Ovary (tissue), 9 donors: ENCODE data around the gene TAS2R39. TPM values are rescaled to one million over a fixed set of nuclear protein-coding genes. Genes with fewer than 3 reads are reported as not detected.

ENCODE experiments used
- DNase-seq, 5 donors: peaks; one replicate each; pipeline ENCODE4 v3.0.0-alpha.2; 2019 to 2020
- H3K27ac ChIP-seq, 2 donors: fragments of 200-600 bp; one replicate each; pipeline versions ENCODE4 v1.5.1 to v1.8.0; 2019 to 2022
- H3K27me3 ChIP-seq: fragments of 200-600 bp; one replicate; pipeline ENCODE4 v1.8.0; 2022
- H3K36me3 ChIP-seq: fragments of 200-600 bp; sonication (generic); one replicate; pipeline ENCODE4 v1.5.1; 2019
- H3K4me1 ChIP-seq: one replicate; pipeline ENCODE4 v1.8.1; 2013; ENCODE audit warnings: mild to moderate bottlenecking, moderate library complexity; ENCODE audit not compliant: insufficient read depth
- H3K4me3 ChIP-seq: fragments of 200-600 bp; sonication (generic); one replicate; pipeline ENCODE4 v1.5.1; 2017
- H3K9me3 ChIP-seq, 2 donors: fragments of 200-600 bp in 1 of 2; sonication (generic) in 1 of 2; one replicate each; pipeline versions ENCODE4 v1.5.1 to v1.8.1; 2013 to 2019; ENCODE audit warnings: mild to moderate bottlenecking in 1 of 2, moderate library complexity in 1 of 2
- CTCF ChIP-seq, 3 donors: fragments of 450-650 bp in 2 of 3; fragments of 200-600 bp in 1 of 3; IDR thresholded peaks; one replicate each; pipeline versions ENCODE4 v1.5.1 to v1.8.0; 2016 to 2022; ENCODE audit warnings: antibody characterized with exemption in 3 of 3, mild to moderate bottlenecking in 1 of 3
- EP300 ChIP-seq: sonication (generic); formaldehyde crosslinking; IDR thresholded peaks from one replicate; pipeline ENCODE4 v1.6.1; 2017; ENCODE audit warnings: antibody characterized with exemption
- POLR2A ChIP-seq: fragments of 450-650 bp; IDR thresholded peaks from one replicate; pipeline ENCODE4 v1.6.1; 2017; ENCODE audit warnings: antibody characterized with exemption, mild to moderate bottlenecking, moderate library complexity
- WGBS, 3 donors: extraction: QIAGEN DNeasy Blood & Tissue Kit in 1 of 3; methylation state at CpG; one replicate each; pipeline versions ENCODE4 v1.1.5 to v1.1.7; 2013 to 2017; 5-methylcytosine and 5-hydroxymethylcytosine counted together
- intact Hi-C, 4 donors: fragments of 100-400 bp; cut with DNase I; formaldehyde crosslinking; loops; one replicate each; pipeline versions ENCODE4 v1.11.0 to v1.15.1; 2022 to 2023
- polyA plus RNA-seq, 2 donors: library from polyadenylated mRNA; stranded (reverse); fragments of 200-250 nt in 1 of 2; fragments of 350-450 nt in 1 of 2; fragmentation: Illumina TruSeq in 1 of 2; extraction: RNeasy Lipid Tissue Mini Kit (QIAGEN cat#74804) in 1 of 2; gene quantifications; one replicate each; pipeline ENCODE4 v1.2.3, GENCODE V29; 2013 to 2014
- total RNA-seq, 7 donors: library from RNA; depleted of rRNA in 2 of 7; stranded (reverse); fragments of >200 nt in 2 of 7; fragmentation: NEBNext Ultra II Directional in 3 of 7; extraction: Animal tissue kit (Norgen Biotek cat#: 25700) in 3 of 7; gene quantifications; one replicate each; pipeline versions ENCODE4 v1.1.0 to v1.2.4, GENCODE V29; 2016 to 2023
- donor health status: DM: no; HTN: no; CAD: no; lungs with moderate emphysema.
- donor health status: DM: no; HTN: no; CAD: no.
- donor health status: Bipolar disorder and iron deficiency.
- donor health status: DM: yes; HTN: yes; CAD: no.
- donor health status: DM: no; HTN: no; CAD: no.
- donor health status: DM: yes; HTN: yes; CAD: no.

TAS2R39 gene
- total and polyA plus RNA-seq, 9 donors, result not detected

- WGBS, 3 donors, result 69 to 73% (median 73%) methylated on average over 2 of the region's 2 CpGs
These were observed 38.1 kb downstream of the TAS2R39 start for GRCh38 chr7:143221286-143221685.

GRCh38 chr7:143221737-143222136 lies 38.5 kb downstream of the TAS2R39 start, which contains the start of gene TAS2R40:
TSS of gene TAS2R40 (plus strand) at chr7:143222037. CDS start at chr7:143222079, 42 bp downstream.
- Histone ChIP-seq H3K36me3 (no peaks in the 10 kb centered on the region), H3K27ac (no peak within 1 kb of the TSS), H3K27me3 (no peaks in the 10 kb centered on the region), H3K4me1 (no peaks in the 10 kb centered on the region), H3K9me3 (no peaks in the 10 kb centered on the region), H3K4me3 (no peak within 1 kb of the TSS)
- intact Hi-C loops, result no loop called here
- WGBS, 3 donors, result 62 to 71% (median 70%) methylated on average over 3 of the region's 3 CpGs
- TF ChIP-seq CTCF (IDR thresholded peaks at IDR 0.05) (no peak), POLR2A (no peak), EP300 (no peak)
- DNase-seq, result no peak

More at GRCh38 chr7:143221286-143221685, 38.1 kb downstream of the TAS2R39 start:
- Histone ChIP-seq H3K36me3 (no peaks in the 10 kb centered on the region), H3K27me3 (no peaks in the 10 kb centered on the region), H3K27ac (no peak overlapping the region), H3K4me3 (no peak overlapping the region), H3K4me1 (no peaks in the 10 kb centered on the region), H3K9me3 (no peaks in the 10 kb centered on the region)
- no peak for TF ChIP-seq POLR2A
- TF ChIP-seq CTCF (IDR thresholded peaks at IDR 0.05), result no peak
- no peak for TF ChIP-seq EP300
- DNase-seq, result no peak
- intact Hi-C loops, result no loop called here

- no peak for TF ChIP-seq EP300
- no peak for TF ChIP-seq CTCF (IDR thresholded peaks at IDR 0.05)
- TF ChIP-seq POLR2A, result no peak
- Histone ChIP-seq H3K27me3 (no peaks in the 10 kb centered on the region), H3K9me3 (no peaks in the 10 kb centered on the region), H3K27ac (no peak overlapping the region), H3K4me1 (no peaks in the 10 kb centered on the region), H3K4me3 (no peak overlapping the region), H3K36me3 (no peaks in the 10 kb centered on the region)
- WGBS, 3 donors, result 82 to 93% (median 86%) methylated on average over 7 of the region's 7 CpGs
- intact Hi-C loops, result no loop called here
- DNase-seq, result no peak
These were observed 39.6 kb downstream of the TAS2R39 start for GRCh38 chr7:143222782-143223181.

GRCh38 chr7:143223784-143224183 lies 40.6 kb downstream of the TAS2R39 start:
- H3K9me3 ChIP-seq, result no peaks in the 10 kb centered on the region
- no peaks in the 10 kb centered on the region for H3K4me1 ChIP-seq
- H3K27ac ChIP-seq, result no peak overlapping the region
- no peak overlapping the region for H3K4me3 ChIP-seq
- no peak for DNase-seq
- H3K27me3 ChIP-seq, result no peaks in the 10 kb centered on the region
- intact Hi-C loops, result no loop called here
- no peaks in the 10 kb centered on the region for H3K36me3 ChIP-seq
- 73 to 77% (median 75%) methylated on average over 4 of the region's 4 CpGs for whole genome bisulfite sequencing, 3 donors
- TF ChIP-seq CTCF (IDR thresholded peaks at IDR 0.05) (no peak), EP300 (no peak), POLR2A (no peak)
